Osteocyte (in vitro differentiated cells): Measurements from ENCODE around the gene FGGY. TPM values are rescaled to one million over a fixed set of nuclear protein-coding genes. Genes with fewer than 3 reads are reported as not detected.

ENCODE experiments used
- DNase-seq: peaks from one replicate; pipeline ENCODE4 v3.0.0; 2021; ENCODE audit warnings: mixed read lengths; ENCODE audit not compliant: unreplicated experiment; ENCODE audit errors: extremely low spot score
- H3K27ac Mint-ChIP-seq: one replicate; pipeline ENCODE4 v1.8.0; 2021; ENCODE audit warnings: mild to moderate bottlenecking, mixed read lengths; ENCODE audit not compliant: unreplicated experiment
- H3K27me3 Mint-ChIP-seq: one replicate; pipeline ENCODE4 v1.8.0; 2021; ENCODE audit warnings: mixed read lengths; ENCODE audit not compliant: unreplicated experiment
- H3K36me3 Mint-ChIP-seq: one replicate; pipeline ENCODE4 v1.8.0; 2021; ENCODE audit warnings: mixed read lengths; ENCODE audit not compliant: unreplicated experiment
- H3K4me1 Mint-ChIP-seq: one replicate; pipeline ENCODE4 v1.8.0; 2021; ENCODE audit warnings: mixed read lengths; ENCODE audit not compliant: unreplicated experiment
- H3K4me3 Mint-ChIP-seq: one replicate; pipeline ENCODE4 v1.8.0; 2021; ENCODE audit warnings: mild to moderate bottlenecking, moderate library complexity, mixed read lengths; ENCODE audit not compliant: unreplicated experiment
- H3K9me3 Mint-ChIP-seq: one replicate; pipeline ENCODE4 v1.8.0; 2021; ENCODE audit warnings: mixed read lengths; ENCODE audit not compliant: unreplicated experiment
- total RNA-seq: library from RNA; stranded (reverse); gene quantifications from 2 replicates; pipeline ENCODE4 v1.2.1, GENCODE V29; 2021
- TF ChIP-seq, protein P1 (sequence below): fragments of 200-600 bp; sonication (generic); IDR thresholded peaks from 2 replicates; pipeline ENCODE4 v1.5.0; 2021; ENCODE audit warnings: antibody characterized with exemption, mild to moderate bottlenecking, moderate library complexity

Gene FGGY
- total RNA-seq, 1 donor from 2014 or later, result 9.1 TPM

DNA sequence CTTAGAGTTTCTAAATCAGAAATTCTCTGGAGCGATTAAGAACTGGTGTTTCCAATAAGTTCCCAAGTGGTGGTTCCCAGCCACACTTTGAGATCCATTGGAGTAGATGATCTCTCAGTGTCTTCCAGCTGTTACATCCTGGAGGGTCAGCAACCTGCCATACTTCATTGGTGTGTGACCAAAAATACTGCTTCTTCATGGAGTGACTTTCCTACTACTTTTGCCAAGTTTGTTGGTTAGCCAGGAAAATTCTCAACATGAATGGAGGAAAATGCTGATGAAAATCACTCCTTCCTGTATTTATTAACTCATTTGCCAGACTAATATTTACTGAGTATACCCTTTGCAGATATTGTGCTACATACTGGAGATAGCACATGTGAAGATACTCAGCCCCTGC is 186.1 kb downstream of the FGGY start:
- no peak for DNase-seq
- no peak overlapping the region for H3K27ac Mint-ChIP-seq
- no peaks in the 10 kb centered on the region for H3K36me3 Mint-ChIP-seq
- no peak overlapping the region for H3K4me3 Mint-ChIP-seq
- no peaks in the 10 kb centered on the region for H3K27me3 Mint-ChIP-seq
- H3K4me1 Mint-ChIP-seq, result peaks cover 24% of the 10 kb centered on the region
- TF ChIP-seq, protein P1, sequence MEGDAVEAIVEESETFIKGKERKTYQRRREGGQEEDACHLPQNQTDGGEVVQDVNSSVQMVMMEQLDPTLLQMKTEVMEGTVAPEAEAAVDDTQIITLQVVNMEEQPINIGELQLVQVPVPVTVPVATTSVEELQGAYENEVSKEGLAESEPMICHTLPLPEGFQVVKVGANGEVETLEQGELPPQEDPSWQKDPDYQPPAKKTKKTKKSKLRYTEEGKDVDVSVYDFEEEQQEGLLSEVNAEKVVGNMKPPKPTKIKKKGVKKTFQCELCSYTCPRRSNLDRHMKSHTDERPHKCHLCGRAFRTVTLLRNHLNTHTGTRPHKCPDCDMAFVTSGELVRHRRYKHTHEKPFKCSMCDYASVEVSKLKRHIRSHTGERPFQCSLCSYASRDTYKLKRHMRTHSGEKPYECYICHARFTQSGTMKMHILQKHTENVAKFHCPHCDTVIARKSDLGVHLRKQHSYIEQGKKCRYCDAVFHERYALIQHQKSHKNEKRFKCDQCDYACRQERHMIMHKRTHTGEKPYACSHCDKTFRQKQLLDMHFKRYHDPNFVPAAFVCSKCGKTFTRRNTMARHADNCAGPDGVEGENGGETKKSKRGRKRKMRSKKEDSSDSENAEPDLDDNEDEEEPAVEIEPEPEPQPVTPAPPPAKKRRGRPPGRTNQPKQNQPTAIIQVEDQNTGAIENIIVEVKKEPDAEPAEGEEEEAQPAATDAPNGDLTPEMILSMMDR, result no peak
- H3K9me3 Mint-ChIP-seq, result no peaks in the 10 kb centered on the region

DNA sequence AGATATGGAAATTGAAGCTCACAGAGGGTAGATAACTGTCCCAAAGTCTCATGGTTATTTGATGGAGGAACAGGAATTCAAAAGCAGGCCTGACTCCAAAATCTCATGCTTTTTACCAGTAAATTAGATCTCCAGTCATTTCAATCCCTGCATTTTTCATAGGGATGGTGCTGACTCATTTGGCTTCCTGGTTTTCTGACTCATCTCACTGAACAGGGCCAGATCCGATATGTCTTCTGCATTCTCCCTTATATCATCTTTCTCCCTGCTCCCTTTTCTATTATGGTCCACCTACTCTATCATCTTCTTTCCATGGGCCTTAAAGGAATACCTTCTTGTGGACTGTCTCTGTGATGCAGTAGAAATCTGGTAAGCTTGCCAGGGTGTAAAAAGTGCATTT is 187.2 kb downstream of the FGGY start:
- peaks cover 24% of the 10 kb centered on the region for H3K4me1 Mint-ChIP-seq
- no peaks in the 10 kb centered on the region for H3K27me3 Mint-ChIP-seq
- no peak overlapping the region for H3K4me3 Mint-ChIP-seq
- no peaks in the 10 kb centered on the region for H3K9me3 Mint-ChIP-seq
- no peak for DNase-seq
- peak overlapping the region; percentile 50 for H3K27ac Mint-ChIP-seq
- TF ChIP-seq, protein P1, result no peak
- no peaks in the 10 kb centered on the region for H3K36me3 Mint-ChIP-seq

DNA sequence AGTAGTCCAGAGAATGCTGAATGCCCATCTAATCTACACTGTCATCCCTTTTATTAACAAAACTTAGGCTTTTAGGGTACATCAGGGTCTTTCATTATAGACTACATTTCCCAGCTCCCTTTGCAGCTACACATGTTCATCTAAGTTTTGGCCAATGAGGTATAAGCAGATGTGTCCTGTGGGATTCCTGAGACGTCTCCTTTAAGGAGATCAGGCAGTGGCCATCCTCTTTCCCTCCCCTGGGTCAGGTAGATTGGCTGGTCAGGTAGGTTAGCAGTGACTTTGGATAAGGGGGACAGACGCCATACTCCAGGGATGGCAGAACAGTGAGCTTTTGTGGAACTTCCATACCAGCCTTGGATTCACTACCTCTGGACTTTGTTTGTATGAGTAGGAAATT is 188.3 kb downstream of the FGGY start:
- Mint-ChIP-seq H3K4me1 (peaks cover 24% of the 10 kb centered on the region), H3K27me3 (no peaks in the 10 kb centered on the region), H3K4me3 (no peak overlapping the region), H3K27ac (no peak overlapping the region), H3K9me3 (no peaks in the 10 kb centered on the region), H3K36me3 (no peaks in the 10 kb centered on the region)
- TF ChIP-seq, protein P1, result no peak
- no peak for DNase-seq

DNA sequence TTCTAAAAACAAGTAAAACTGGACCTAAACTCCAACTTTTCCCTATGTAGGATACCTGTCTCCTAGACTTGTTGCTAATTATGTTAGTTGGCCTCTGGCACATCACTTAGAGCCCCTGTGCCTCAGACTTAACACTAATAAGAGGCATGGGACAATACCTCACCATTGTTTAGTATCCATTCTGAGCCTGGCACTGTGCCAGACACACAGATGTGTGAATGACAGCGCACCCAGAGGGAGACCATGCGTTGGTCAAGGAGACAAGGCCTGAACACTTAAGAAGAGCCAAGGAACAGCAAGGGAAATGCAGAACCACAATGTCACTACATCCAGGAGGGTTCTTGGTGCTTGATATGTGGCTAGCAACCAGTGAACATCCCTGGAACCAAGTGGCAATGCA is 189.1 kb downstream of the FGGY start:
- H3K4me1 Mint-ChIP-seq, result peaks cover 24% of the 10 kb centered on the region
- TF ChIP-seq, protein P1, result no peak
- H3K36me3 Mint-ChIP-seq, result no peaks in the 10 kb centered on the region
- H3K9me3 Mint-ChIP-seq, result no peaks in the 10 kb centered on the region
- H3K27me3 Mint-ChIP-seq, result no peaks in the 10 kb centered on the region
- H3K27ac Mint-ChIP-seq, result no peak overlapping the region
- no peak for DNase-seq
- no peak overlapping the region for H3K4me3 Mint-ChIP-seq

DNA sequence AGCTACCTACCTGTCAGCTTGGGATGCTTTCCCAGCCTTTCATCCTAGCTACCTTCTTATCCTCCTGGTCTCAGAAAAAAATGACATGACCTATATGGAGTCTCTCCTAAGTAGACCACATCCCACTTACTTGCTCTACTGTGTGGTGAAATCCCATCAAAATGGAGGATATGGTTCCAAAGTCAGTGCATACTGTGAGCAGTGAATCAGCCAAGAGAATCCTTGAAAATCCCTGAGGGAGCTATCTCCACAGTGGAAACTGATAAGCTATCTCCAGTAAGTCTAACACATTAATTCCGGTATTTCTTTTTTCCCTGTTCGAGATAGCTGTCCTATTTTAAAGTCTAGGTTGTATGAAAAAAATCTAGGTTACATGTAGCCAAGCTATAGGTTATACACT is 189.7 kb downstream of the FGGY start:
- Mint-ChIP-seq H3K27me3 (no peaks in the 10 kb centered on the region), H3K9me3 (peaks cover 2% of the 10 kb centered on the region), H3K36me3 (peaks cover 3% of the 10 kb centered on the region), H3K4me1 (peaks cover 23% of the 10 kb centered on the region), H3K27ac (no peak overlapping the region), H3K4me3 (no peak overlapping the region)
- no peak for DNase-seq
- TF ChIP-seq, protein P1, result no peak
